Heart left ventricle (tissue), 16 donors: ENCODE data around the gene BRSK1. TPM values are rescaled to one million over a fixed set of nuclear protein-coding genes. Genes with fewer than 3 reads are reported as not detected.

ENCODE experiments used
- ATAC-seq, 4 donors: fragments of 200-7000 bp; cut with Tn5 transposase; one replicate each; pipeline ENCODE4 v1.9.1; 2020 to 2022; ENCODE audit warnings: moderate library complexity in 4 of 4, mild to moderate bottlenecking in 3 of 4, moderate number of reproducible peaks in 1 of 4
- DNase-seq, 5 donors: peaks; one replicate each; pipeline ENCODE4 v3.0.0-alpha.2; 2020
- H3K27ac ChIP-seq, 12 donors: fragments of 200-600 bp; sonication (generic) in 4 of 12; one replicate each; pipeline versions ENCODE4 v1.5.0 to v1.8.0; 2016 to 2022; ENCODE audit warnings: mild to moderate bottlenecking in 2 of 12
- H3K27me3 ChIP-seq, 9 donors: fragments of 200-600 bp; sonication (generic) in 2 of 9; one replicate each; pipeline versions ENCODE4 v1.5.1 to v1.8.0; 2016 to 2022; ENCODE audit warnings: mild to moderate bottlenecking in 3 of 9
- H3K36me3 ChIP-seq, 9 donors: fragments of 200-600 bp; sonication (generic) in 2 of 9; one replicate each; pipeline versions ENCODE4 v1.5.0 to v1.8.0; 2018 to 2022; ENCODE audit warnings: mild to moderate bottlenecking in 2 of 9
- H3K4me1 ChIP-seq, 12 donors: fragments of 200-600 bp; sonication (generic) in 4 of 12; one replicate each; pipeline versions ENCODE4 v1.5.0 to v1.8.0; 2016 to 2022; ENCODE audit warnings: mild to moderate bottlenecking in 3 of 12
- H3K4me3 ChIP-seq, 12 donors: fragments of 200-600 bp; sonication (generic) in 4 of 12; one replicate each; pipeline versions ENCODE4 v1.5.0 to v1.8.0; 2017 to 2022; ENCODE audit warnings: mild to moderate bottlenecking in 9 of 12, moderate library complexity in 4 of 12
- H3K9me3 ChIP-seq, 12 donors: fragments of 200-600 bp; sonication (generic) in 4 of 12; one replicate each; pipeline versions ENCODE4 v1.5.0 to v1.8.0; 2016 to 2022; ENCODE audit warnings: mild to moderate bottlenecking in 1 of 12
- CTCF ChIP-seq, 12 donors: fragments of 200-600 bp; sonication (generic) in 4 of 12; IDR thresholded peaks; one replicate each; pipeline versions ENCODE4 v1.5.0 to v1.8.0; 2018 to 2022; ENCODE audit warnings: antibody characterized with exemption in 12 of 12, mild to moderate bottlenecking in 5 of 12
- POLR2A ChIP-seq, 2 donors: fragments of 450-650 bp; IDR thresholded peaks; one replicate each; pipeline ENCODE4 v1.6.1; 2017; ENCODE audit warnings: antibody characterized with exemption in 2 of 2, mild to moderate bottlenecking in 2 of 2, moderate library complexity in 2 of 2
- WGBS, 4 donors: extraction: QIAGEN DNeasy Blood & Tissue Kit in 2 of 4; methylation state at CpG; one replicate each; pipeline versions ENCODE4 v1.1.5 to v1.1.7; 2013 to 2018; 5-methylcytosine and 5-hydroxymethylcytosine counted together
- intact Hi-C, 10 donors: fragments of 100-400 bp; cut with DNase I; formaldehyde crosslinking; loops; one replicate each; pipeline versions ENCODE4 v1.11.1 to v1.14.2; 2022
- polyA plus RNA-seq, 2 donors: library from polyadenylated mRNA; stranded (reverse); fragments of 200-250 nt; gene quantifications; one replicate each; pipeline ENCODE4 v1.2.3, GENCODE V29; 2013
- total RNA-seq, 9 donors: library from RNA; depleted of rRNA in 2 of 9; stranded (reverse); fragments of >200 nt in 2 of 9; fragmentation: NEBNext Ultra II Directional in 3 of 9; extraction: Animal tissue kit (Norgen Biotek cat#: 25700) in 3 of 9; gene quantifications; one replicate each; pipeline versions ENCODE4 v1.1.0 to v1.2.4, GENCODE V29; 2016 to 2023
- donor health status: ischemic (EF 13 %, LVEDD 7.1; RV severe dilation, severe dysfunction).
- donor health status: healthy with polysubstance abuse.
- donor health status: DM: no; HTN: yes; CAD: no.
- donor health status: DM: no; HTN: no; CAD: no.
- donor health status: ischemic (EF 25% LVEDD 6.9; RV normal size, moderate dysfunction).
- donor health status: ischemic (EF 25% LVEDD 5.7; RV mildly dilated, moderate dysfunction).
- donor health status: healthy.
- donor health status: DM: yes; HTN: yes; CAD: no.
- donor health status: ischemic (EF 35%, LVEDD 5.7; RV mildly dilated, moderate dysfunction).
- donor health status: nonischemic (EF 11% LVEDD 7.7; RV severe dilation, severe dysfunction).
- donor health status: DM: yes; HTN: yes; CAD: no.
- donor health status: PGD.
- donor health status: ischemic (EF 29% LVEDD 5.4; RV normal size, mild dysfunction).
- donor health status: nonischemic (EF 23%, LVEDD 6.1; RV moderate dilation, normal function).

Gene BRSK1
- total and polyA plus RNA-seq, 11 donors = 1.6 to 7.4 (median 2.1) TPM

GRCh38 chr19:55254625-55254977 lies 29.2 kb upstream of the BRSK1 start:
- 57 to 71% (median 62%) methylated on average over 3 to 6 of the region's 6 CpGs for WGBS, 4 donors
- Histone ChIP-seq H3K27me3 (no peaks in the 10 kb centered on the region), H3K4me1 (peaks cover 0 to 83% (median 62%) of the 10 kb centered on the region in 12 donors), H3K27ac (peak overlapping the region in 10 of 12 donors; percentile 4 to 98 (median 46)), H3K9me3 (no peaks in the 10 kb centered on the region), H3K36me3 (peaks cover 0 to 4% (median 0%) of the 10 kb centered on the region in 9 donors), H3K4me3 (peak overlapping the region in 10 of 12 donors; percentile 6 to 97 (median 28))
- intact Hi-C loops = no loop called here
- TF ChIP-seq CTCF (IDR thresholded peaks at IDR 0.05) (no peak), POLR2A (IDR thresholded peaks at IDR 0.05) (no peak)
- DNase-seq (no peak), ATAC-seq (no peak)

GRCh38 chr19:55255618-55256423 lies 28.0 kb upstream of the BRSK1 start:
- DNase-seq (no peak), ATAC-seq (no peak)
- Histone ChIP-seq H3K27me3 (no peaks in the 10 kb centered on the region), H3K9me3 (no peaks in the 10 kb centered on the region), H3K4me3 (peak overlapping the region in 4 of 12 donors; percentile 7 to 97 (median 56)), H3K4me1 (peaks cover 4 to 82% (median 67%) of the 10 kb centered on the region in 12 donors), H3K36me3 (peaks cover 0 to 4% (median 0%) of the 10 kb centered on the region in 9 donors), H3K27ac (peak overlapping the region in 5 of 12 donors; percentile 4 to 98 (median 54))
- TF ChIP-seq CTCF (IDR thresholded peaks at IDR 0.05) = no peak
- TF ChIP-seq POLR2A (IDR thresholded peaks at IDR 0.05) = no peak
- intact Hi-C loops = loop anchor here in 2 of 10 donors (5.0 kb wide), 2 partner anchors 39 to 44 kb away; no protein-coding TSS in a partner anchor
- WGBS, 4 donors = 57 to 66% (median 60%) methylated on average over 17 of the region's 17 CpGs

GRCh38 chr19:55256562-55257460 lies 27.0 kb upstream of the BRSK1 start:
- WGBS, 4 donors = 43 to 53% (median 49%) methylated on average over 22 of the region's 22 CpGs
- TF ChIP-seq CTCF (IDR thresholded peaks at IDR 0.05) (no peak), POLR2A (IDR thresholded peaks at IDR 0.05) (no peak)
- no peak for ATAC-seq
- Histone ChIP-seq H3K4me3 (peak overlapping the region in 11 of 12 donors; percentile 76 to 99 (median 96)), H3K27me3 (no peaks in the 10 kb centered on the region), H3K36me3 (peaks cover 0 to 4% (median 0%) of the 10 kb centered on the region in 9 donors), H3K9me3 (no peaks in the 10 kb centered on the region), H3K27ac (peak overlapping the region in 2 of 12 donors; percentile 85 to 98), H3K4me1 (peaks cover 4 to 72% (median 60%) of the 10 kb centered on the region in 12 donors)
- no peak for DNase-seq
- intact Hi-C loops = loop anchor here in 2 of 10 donors (5.0 kb wide), 2 partner anchors 40 to 45 kb away; no protein-coding TSS in a partner anchor
